ENCODE measurements around the gene SENP2. TPM values are rescaled to one million over a fixed set of nuclear protein-coding genes. Genes with fewer than 3 reads are reported as not detected.
"Not testable (repeated sequence)": the region's sequence is repeated elsewhere in the genome, so short reads cannot be mapped to it uniquely, and the experiment has no call there.

SENP2 gene
- polyA plus RNA-seq, 1 experiment: 28.1 TPM

GRCh38 chr3:185549122-185549521, 37.0 kb upstream of the SENP2 start:
- CTCF ChIA-PET: interaction anchor here (1.9 kb wide), 1 partner anchor 10 kb away, joined by 7 read pairs; no protein-coding TSS in a partner anchor
- H3K27ac ChIP-seq (ENCODE audit: low read depth, low read length): no peak overlapping the region
- H3K27me3 ChIP-seq (ENCODE audit: control insufficient read depth, insufficient read depth, low read length): no peaks in the 10 kb centered on the region
- no peaks in the 10 kb centered on the region; the same call in 1 of the 2 replicates for H3K9me3 ChIP-seq (ENCODE audit: control insufficient read depth, insufficient read depth, low read length)
- POLR2A ChIA-PET: interaction anchor here (0.7 kb wide), 1 partner anchor 33 kb away, joined by 5 read pairs; no protein-coding TSS in a partner anchor
- H3K4me3 ChIP-seq (ENCODE audit: low read depth, low read length): no peak overlapping the region
- DNase-seq (ENCODE audit: low read depth, low spot score): peak; percentile 88
- TF ChIP-seq CTCF (IDR thresholded peaks at IDR 0.05; ENCODE audit: low read depth, low read length): no peak

- no peak for DNase-seq (ENCODE audit: low read depth, low spot score)
- ChIA-PET CTCF (interaction anchor here (1.9 kb wide), 1 partner anchor 9 kb away, joined by 7 read pairs; no protein-coding TSS in a partner anchor), POLR2A (no interaction called here)
- no peak for TF ChIP-seq CTCF (IDR thresholded peaks at IDR 0.05; ENCODE audit: low read depth, low read length)
- H3K9me3 ChIP-seq (ENCODE audit: control insufficient read depth, insufficient read depth, low read length): no peaks in the 10 kb centered on the region; the same call in 1 of the 2 replicates
- H3K27me3 ChIP-seq (ENCODE audit: control insufficient read depth, insufficient read depth, low read length): no peaks in the 10 kb centered on the region
- H3K4me3 ChIP-seq (ENCODE audit: low read depth, low read length): no peak overlapping the region
- no peak overlapping the region for H3K27ac ChIP-seq (ENCODE audit: low read depth, low read length)
These were observed 36.4 kb upstream of the SENP2 start for GRCh38 chr3:185549651-185550111.

GRCh38 chr3:185552358-185552877, 33.7 kb upstream of the SENP2 start, which contains the start of gene LIPH:
LIPH (minus strand) TSS chr3:185552588; CDS start chr3:185552471, 117 bp downstream.
- no peak for TF ChIP-seq CTCF (IDR thresholded peaks at IDR 0.05; ENCODE audit: low read depth, low read length)
- ChIA-PET POLR2A (interaction anchor here (0.7 kb wide), 1 partner anchor 268 kb away, joined by 4 read pairs; no protein-coding TSS in a partner anchor), CTCF (interaction anchor here (2.0 kb wide), 1 partner anchor 23 kb away, joined by 4 read pairs; no protein-coding TSS in a partner anchor)
- no peak for DNase-seq (ENCODE audit: low read depth, low spot score)
- Histone ChIP-seq H3K4me3 (ENCODE audit: low read depth, low read length) (no peak within 1 kb of the TSS), H3K27ac (ENCODE audit: low read depth, low read length) (no peak within 1 kb of the TSS), H3K27me3 (ENCODE audit: control insufficient read depth, insufficient read depth, low read length) (no peaks in the 10 kb centered on the region), H3K9me3 (ENCODE audit: control insufficient read depth, insufficient read depth, low read length) (no peaks in the 10 kb centered on the region; the same call in 1 of the 2 replicates)

- H3K27me3 ChIP-seq (ENCODE audit: control insufficient read depth, insufficient read depth, low read length): peaks cover 4% of the 10 kb centered on the region
- CTCF ChIA-PET: interaction anchor here (0.7 to 1.3 kb wide), 2 partner anchors 56 to 191 kb away, joined by 3 to 11 read pairs; partner anchors contain the start of gene TMEM41A
- H3K4me3 ChIP-seq (ENCODE audit: low read depth, low read length): no peak overlapping the region
- POLR2A ChIA-PET: no interaction called here
- no peak for TF ChIP-seq CTCF (IDR thresholded peaks at IDR 0.05; ENCODE audit: low read depth, low read length)
- no peak overlapping the region for H3K27ac ChIP-seq (ENCODE audit: low read depth, low read length)
- H3K9me3 ChIP-seq (ENCODE audit: control insufficient read depth, insufficient read depth, low read length): no peaks in the 10 kb centered on the region; the same call in 1 of the 2 replicates
- DNase-seq (ENCODE audit: low read depth, low spot score): no peak
These were observed 31.0 kb upstream of the SENP2 start for GRCh38 chr3:185555101-185555501.

- Histone ChIP-seq H3K27ac (ENCODE audit: low read depth, low read length) (no peak overlapping the region), H3K27me3 (ENCODE audit: control insufficient read depth, insufficient read depth, low read length) (peaks cover 11% of the 10 kb centered on the region), H3K4me3 (ENCODE audit: low read depth, low read length) (no peak overlapping the region), H3K9me3 (ENCODE audit: control insufficient read depth, insufficient read depth, low read length) (no peaks in the 10 kb centered on the region; the same call in 1 of the 2 replicates)
- POLR2A ChIA-PET: no interaction called here
- DNase-seq (ENCODE audit: low read depth, low spot score): no peak
- TF ChIP-seq CTCF (IDR thresholded peaks at IDR 0.05; ENCODE audit: low read depth, low read length): no peak
- CTCF ChIA-PET: interaction anchor here (1.3 kb wide), 1 partner anchor 57 kb away, joined by 3 read pairs; the partner anchor contains the start of gene TMEM41A
These were observed 30.2 kb upstream of the SENP2 start for GRCh38 chr3:185555860-185556347.

- DNase-seq (ENCODE audit: low read depth, low spot score); H3K27ac ChIP-seq (ENCODE audit: low read depth, low read length); H3K9me3 ChIP-seq (ENCODE audit: control insufficient read depth, insufficient read depth, low read length); POLR2A ChIA-PET; CTCF ChIA-PET; H3K4me3 ChIP-seq (ENCODE audit: low read depth, low read length): not testable (repeated sequence)
- H3K27me3 ChIP-seq (ENCODE audit: control insufficient read depth, insufficient read depth, low read length): peaks cover 14% of the 10 kb centered on the region
These were observed 29.5 kb upstream of the SENP2 start for GRCh38 chr3:185556640-185557039.

Data from AG04450 (cell line).